HAP-1 (cell line): Measurements from ENCODE around the gene PHF21A.
"Not testable (repeated sequence)": the region's sequence is repeated elsewhere in the genome, so short reads cannot be mapped to it uniquely, and the experiment has no call there.

Source experiments
- DNase-seq, 2 experiments: peaks; one replicate each; pipeline ENCODE4 v3.0.0-alpha.2; 2016 to 2020; ENCODE audit warnings: low spot score in 2 of 2
- H3K27me3 ChIP-seq: fragments of 250-450 bp; sonication (Bioruptor Pico); 2 replicates; pipeline ENCODE4 v1.5.1; 2020; ENCODE audit warnings: low read depth, mild to moderate bottlenecking, moderate library complexity
- H3K36me3 ChIP-seq: fragments of 250-450 bp; sonication (Bioruptor Pico); replicated peaks from 2 replicates; pipeline ENCODE4 v1.5.1; 2020; ENCODE audit warnings: mild to moderate bottlenecking
- H3K4me1 ChIP-seq: fragments of 250-450 bp; sonication (Bioruptor Pico); 2 replicates; pipeline ENCODE4 v1.5.1; 2020; ENCODE audit warnings: mild to moderate bottlenecking
- H3K4me3 ChIP-seq: fragments of 250-450 bp; sonication (Bioruptor Pico); 2 replicates; pipeline ENCODE4 v1.5.1; 2020; ENCODE audit warnings: mild to moderate bottlenecking, moderate library complexity
- H3K9me3 ChIP-seq: fragments of 250-450 bp; sonication (Bioruptor Pico); 2 replicates; pipeline ENCODE4 v1.5.1; 2020; ENCODE audit warnings: mild to moderate bottlenecking, moderate library complexity
- in situ Hi-C: fragments of 300-500 bp; cut with MboI; formaldehyde crosslinking; loops from 3 replicates; pipeline ENCODE4 v1.14.3; 2020; ENCODE audit warnings: low sequenced_read_pairs, inconsistent platforms, mixed read lengths

Gene PHF21A

GRCh38 chr11:46018651-46019050 is 102.6 kb downstream of the PHF21A start:
- H3K27me3 ChIP-seq, result no peaks in the 10 kb centered on the region
- no peaks in the 10 kb centered on the region for H3K9me3 ChIP-seq
- H3K36me3 ChIP-seq, result no peaks in the 10 kb centered on the region
- no peak for DNase-seq
- H3K4me1 ChIP-seq, result no peaks in the 10 kb centered on the region
- H3K4me3 ChIP-seq, result no peak overlapping the region
- in situ Hi-C loops, result no loop called here

- DNase-seq, result no peak
- Histone ChIP-seq H3K27me3 (no peaks in the 10 kb centered on the region), H3K9me3 (no peaks in the 10 kb centered on the region), H3K4me3 (no peak overlapping the region), H3K4me1 (peaks cover 7% of the 10 kb centered on the region), H3K36me3 (no peaks in the 10 kb centered on the region)
- in situ Hi-C loops, result no loop called here
Observed at GRCh38 chr11:46017341-46017740, 103.9 kb downstream of the PHF21A start.

GRCh38 chr11:46015941-46016340 is 105.3 kb downstream of the PHF21A start:
- H3K9me3 ChIP-seq, result no peaks in the 10 kb centered on the region; the same call in 1 of the 2 replicates
- H3K4me1 ChIP-seq, result peaks cover 14% of the 10 kb centered on the region
- no peak for DNase-seq
- no peak overlapping the region for H3K4me3 ChIP-seq
- H3K36me3 ChIP-seq, result no peaks in the 10 kb centered on the region
- H3K27me3 ChIP-seq, result no peaks in the 10 kb centered on the region
- in situ Hi-C loops, result no loop called here

GRCh38 chr11:46014168-46014567 is 107.1 kb downstream of the PHF21A start:
- peaks cover 14% of the 10 kb centered on the region for H3K4me1 ChIP-seq
- DNase-seq, in situ Hi-C loops, H3K27me3 ChIP-seq, H3K4me3 ChIP-seq, H3K36me3 ChIP-seq, H3K9me3 ChIP-seq: not testable (repeated sequence)

- DNase-seq, result peak; percentile 14 to 75
- H3K36me3 ChIP-seq, result no peaks in the 10 kb centered on the region
- no peaks in the 10 kb centered on the region; the same call in 1 of the 2 replicates for H3K9me3 ChIP-seq
- H3K4me3 ChIP-seq, result no peak overlapping the region
- H3K4me1 ChIP-seq, result peaks cover 14% of the 10 kb centered on the region
- in situ Hi-C loops, result no loop called here
- no peaks in the 10 kb centered on the region for H3K27me3 ChIP-seq
Observed at GRCh38 chr11:46012185-46012584, 109.1 kb downstream of the PHF21A start.

- Histone ChIP-seq H3K36me3 (no peaks in the 10 kb centered on the region), H3K27me3 (no peaks in the 10 kb centered on the region), H3K4me1 (peaks cover 14% of the 10 kb centered on the region), H3K9me3 (no peaks in the 10 kb centered on the region; the same call in 1 of the 2 replicates), H3K4me3 (no peak overlapping the region)
- in situ Hi-C loops, result no loop called here
- DNase-seq, result no peak
Observed at GRCh38 chr11:46010100-46010499, 111.2 kb downstream of the PHF21A start.

- DNase-seq, result no peak
- no peaks in the 10 kb centered on the region for H3K36me3 ChIP-seq
- in situ Hi-C loops, result no loop called here
- H3K4me1 ChIP-seq, result peaks cover 14% of the 10 kb centered on the region
- no peak overlapping the region for H3K4me3 ChIP-seq
- no peaks in the 10 kb centered on the region for H3K27me3 ChIP-seq
- no peaks in the 10 kb centered on the region; the same call in 1 of the 2 replicates for H3K9me3 ChIP-seq
Observed at GRCh38 chr11:46009647-46010046, 111.6 kb downstream of the PHF21A start.

- Histone ChIP-seq H3K36me3 (no peaks in the 10 kb centered on the region), H3K9me3 (no peaks in the 10 kb centered on the region; the same call in 1 of the 2 replicates), H3K27me3 (no peaks in the 10 kb centered on the region), H3K4me3 (no peak overlapping the region), H3K4me1 (peaks cover 11% of the 10 kb centered on the region)
- in situ Hi-C loops, result no loop called here
- peak; percentile 55 to 72 for DNase-seq
Observed at GRCh38 chr11:46006418-46007070, 114.7 kb downstream of the PHF21A start.

GRCh38 chr11:46003572-46003971 is 117.7 kb downstream of the PHF21A start:
- Histone ChIP-seq H3K4me3 (no peak overlapping the region), H3K9me3 (no peaks in the 10 kb centered on the region), H3K4me1 (peaks cover 16% of the 10 kb centered on the region), H3K36me3 (no peaks in the 10 kb centered on the region), H3K27me3 (no peaks in the 10 kb centered on the region)
- no peak for DNase-seq
- in situ Hi-C loops, result no loop called here

GRCh38 chr11:46002189-46002588 is 119.1 kb downstream of the PHF21A start:
- Histone ChIP-seq H3K36me3 (no peaks in the 10 kb centered on the region), H3K4me3 (no peak overlapping the region), H3K27me3 (no peaks in the 10 kb centered on the region), H3K9me3 (no peaks in the 10 kb centered on the region), H3K4me1 (peaks cover 16% of the 10 kb centered on the region)
- DNase-seq, result no peak
- in situ Hi-C loops, result no loop called here

- Histone ChIP-seq H3K36me3 (no peaks in the 10 kb centered on the region), H3K4me1 (peaks cover 16% of the 10 kb centered on the region), H3K9me3 (no peaks in the 10 kb centered on the region), H3K27me3 (no peaks in the 10 kb centered on the region), H3K4me3 (no peak overlapping the region)
- in situ Hi-C loops, result no loop called here
- peak; percentile 33 to 84 for DNase-seq
Observed at GRCh38 chr11:46001448-46001914, 119.8 kb downstream of the PHF21A start.

GRCh38 chr11:45997599-45997998 is 123.7 kb downstream of the PHF21A start:
- H3K4me1 ChIP-seq, result peaks cover 16% of the 10 kb centered on the region
- no peak overlapping the region for H3K4me3 ChIP-seq
- DNase-seq, result no peak
- H3K36me3 ChIP-seq, result no peaks in the 10 kb centered on the region
- no peaks in the 10 kb centered on the region for H3K27me3 ChIP-seq
- in situ Hi-C loops, result no loop called here
- no peaks in the 10 kb centered on the region for H3K9me3 ChIP-seq

GRCh38 chr11:45995342-45995734 is 125.9 kb downstream of the PHF21A start:
- no peak overlapping the region for H3K4me3 ChIP-seq
- H3K4me1 ChIP-seq, result no peaks in the 10 kb centered on the region
- no peak for DNase-seq
- in situ Hi-C loops, result no loop called here
- H3K36me3 ChIP-seq, result no peaks in the 10 kb centered on the region
- H3K9me3 ChIP-seq, result no peaks in the 10 kb centered on the region
- no peaks in the 10 kb centered on the region for H3K27me3 ChIP-seq

GRCh38 chr11:45994371-45995341 is 126.6 kb downstream of the PHF21A start:
- in situ Hi-C loops, result no loop called here
- Histone ChIP-seq H3K4me3 (no peak overlapping the region), H3K4me1 (no peaks in the 10 kb centered on the region)

More at GRCh38 chr11:45994371-45995341, 126.6 kb downstream of the PHF21A start:
- no peaks in the 10 kb centered on the region for H3K36me3 ChIP-seq
- no peak for DNase-seq
- H3K27me3 ChIP-seq, result no peaks in the 10 kb centered on the region
- no peaks in the 10 kb centered on the region for H3K9me3 ChIP-seq
